OCI-LY7 (cell line): ENCODE results near the gene KCNQ1. TPM values are rescaled to one million over a fixed set of nuclear protein-coding genes. Genes with fewer than 3 reads are reported as not detected.

Source experiments
- BruUV-seq: library from RNA; stranded (reverse); fragments of 400-500 nt; replicated peaks from 2 replicates; lab custom pipeline; 2021; lab: Mats Ljungman, UMichigan
- CTCF ChIA-PET: fragments of 300-600 bp; sonication (Branson Sonifier 250); formaldehyde crosslinking; loops from one replicate; lab custom pipeline; 2022; ENCODE audit warnings: antibody characterized with exemption; ENCODE audit not compliant: unreplicated experiment; lab: Charles Lee
- POLR2A ChIA-PET: fragments of 300-600 bp; sonication (Branson Sonifier 250); formaldehyde crosslinking; loops from one replicate; lab custom pipeline; 2022; ENCODE audit warnings: antibody characterized with exemption; lab: Charles Lee
- DNase-seq: peaks from one replicate; pipeline ENCODE4 v3.0.0-alpha.2; 2015; ENCODE audit warnings: low spot score
- H2AFZ ChIP-seq: fragments of 200-600 bp; sonication (generic), shearing (Covaris generic); 2 replicates; pipeline ENCODE4 v1.6.1; 2014; ENCODE audit warnings: mild to moderate bottlenecking, antibody characterized with exemption, low read length, moderate library complexity
- H3K27ac ChIP-seq: fragments of 200-600 bp; sonication (generic); 2 replicates; pipeline ENCODE4 v1.5.1; 2014; ENCODE audit warnings: mixed run types, low read depth, mild to moderate bottlenecking, moderate library complexity, low read length, inconsistent platforms; ENCODE audit not compliant: poor library complexity, severe bottlenecking
- H3K36me3 ChIP-seq: fragments of 200-600 bp; sonication (generic); 2 replicates; pipeline ENCODE4 v1.6.1; 2014; ENCODE audit warnings: mild to moderate bottlenecking, antibody characterized with exemption, low read length, moderate library complexity, mixed read lengths; ENCODE audit not compliant: insufficient read depth
- H3K4me1 ChIP-seq: fragments of 200-600 bp; sonication (generic); 2 replicates; pipeline ENCODE4 v1.5.1; 2014; ENCODE audit warnings: mild to moderate bottlenecking, low read length; ENCODE audit not compliant: insufficient read depth, poor library complexity, severe bottlenecking
- H3K4me2 ChIP-seq: fragments of 200-600 bp; sonication (generic); 2 replicates; pipeline ENCODE4 v1.6.1; 2014; ENCODE audit warnings: mild to moderate bottlenecking, low read length
- H3K4me3 ChIP-seq: fragments of 200-600 bp; sonication (generic); 2 replicates; pipeline ENCODE4 v1.5.1; 2014; ENCODE audit warnings: mild to moderate bottlenecking, low read depth, low read length; ENCODE audit not compliant: poor library complexity, severe bottlenecking
- H3K79me2 ChIP-seq: fragments of 200-600 bp; sonication (generic); 2 replicates; pipeline ENCODE4 v1.6.1; 2016; ENCODE audit warnings: low read depth, mild to moderate bottlenecking, low read length, moderate library complexity, mixed read lengths; ENCODE audit not compliant: insufficient read depth
- H3K9me2 ChIP-seq: fragments of 200-600 bp; sonication (generic); 2 replicates; pipeline ENCODE4 v1.6.1; 2016; ENCODE audit warnings: mild to moderate bottlenecking, low read length, mixed read lengths; ENCODE audit not compliant: insufficient read depth
- H3K9me3 ChIP-seq: fragments of 200-600 bp; sonication (generic); 2 replicates; pipeline ENCODE4 v1.6.1; 2014; ENCODE audit warnings: mild to moderate bottlenecking, mixed run types, low read length, mixed read lengths
- H4K20me1 ChIP-seq: fragments of 200-600 bp; sonication (generic); 2 replicates; pipeline ENCODE4 v1.6.1; 2014; ENCODE audit warnings: mild to moderate bottlenecking, antibody characterized with exemption, low read length, moderate library complexity, mixed read lengths; ENCODE audit not compliant: insufficient read depth
- EZH2phosphoT487 ChIP-seq: fragments of 200-600 bp; sonication (generic); IDR thresholded peaks from 2 replicates; pipeline ENCODE4 v1.6.1; 2018; ENCODE audit warnings: low read depth, borderline replicate concordance, mild to moderate bottlenecking, mixed run types, antibody characterized with exemption, low read length, moderate library complexity, mixed read lengths
- intact Hi-C: fragments of 100-400 bp; cut with micrococcal nuclease; formaldehyde crosslinking; loops from one replicate; pipeline ENCODE4 v1.10.0; 2022; ENCODE audit not compliant: unreplicated experiment
- total RNA-seq, 2 experiments: library from RNA; depleted of rRNA in 1 of 2; stranded (reverse); fragments of >200 nt in 1 of 2; shearing (Covaris generic) in 1 of 2; gene quantifications; 2 replicates each; pipeline ENCODE4 v1.2.3, GENCODE V29; 2014 to 2022
- TF ChIP-seq, protein P1 (sequence below): fragments of 200-600 bp; sonication (generic); conservative IDR thresholded peaks from 2 replicates; pipeline ENCODE4 v1.5.1; 2014; ENCODE audit warnings: mild to moderate bottlenecking, antibody characterized with exemption, low read length, moderate library complexity, mixed read lengths

The KCNQ1 gene
- total RNA-seq, 2 experiments from 2014 or later: 0.22 to 1.3 TPM

- Histone ChIP-seq H3K4me3 (no peak overlapping the region), H4K20me1 (no peaks in the 10 kb centered on the region), H3K79me2 (no peaks in the 10 kb centered on the region), H3K9me3 (no peaks in the 10 kb centered on the region), H3K9me2 (no peaks in the 10 kb centered on the region), H3K4me2 (no peak overlapping the region), H3K36me3 (no peaks in the 10 kb centered on the region), H2AFZ (no peak overlapping the region), H3K27ac (no peak overlapping the region), H3K4me1 (no peaks in the 10 kb centered on the region)
- ChIA-PET POLR2A (no interaction called here), CTCF (no interaction called here)
- DNase-seq: no peak
- no TSS peak for BruUV-seq
- intact Hi-C loops: no loop called here
- TF ChIP-seq, protein P1, sequence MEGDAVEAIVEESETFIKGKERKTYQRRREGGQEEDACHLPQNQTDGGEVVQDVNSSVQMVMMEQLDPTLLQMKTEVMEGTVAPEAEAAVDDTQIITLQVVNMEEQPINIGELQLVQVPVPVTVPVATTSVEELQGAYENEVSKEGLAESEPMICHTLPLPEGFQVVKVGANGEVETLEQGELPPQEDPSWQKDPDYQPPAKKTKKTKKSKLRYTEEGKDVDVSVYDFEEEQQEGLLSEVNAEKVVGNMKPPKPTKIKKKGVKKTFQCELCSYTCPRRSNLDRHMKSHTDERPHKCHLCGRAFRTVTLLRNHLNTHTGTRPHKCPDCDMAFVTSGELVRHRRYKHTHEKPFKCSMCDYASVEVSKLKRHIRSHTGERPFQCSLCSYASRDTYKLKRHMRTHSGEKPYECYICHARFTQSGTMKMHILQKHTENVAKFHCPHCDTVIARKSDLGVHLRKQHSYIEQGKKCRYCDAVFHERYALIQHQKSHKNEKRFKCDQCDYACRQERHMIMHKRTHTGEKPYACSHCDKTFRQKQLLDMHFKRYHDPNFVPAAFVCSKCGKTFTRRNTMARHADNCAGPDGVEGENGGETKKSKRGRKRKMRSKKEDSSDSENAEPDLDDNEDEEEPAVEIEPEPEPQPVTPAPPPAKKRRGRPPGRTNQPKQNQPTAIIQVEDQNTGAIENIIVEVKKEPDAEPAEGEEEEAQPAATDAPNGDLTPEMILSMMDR: no peak
- no peak for TF ChIP-seq EZH2phosphoT487
Observed at GRCh38 chr11:2802389-2803185, 357.8 kb downstream of the KCNQ1 start.

GRCh38 chr11:2803186-2804091 is 358.6 kb downstream of the KCNQ1 start:
- no peaks in the 10 kb centered on the region for H3K36me3 ChIP-seq
- ChIA-PET CTCF (no interaction called here), POLR2A (no interaction called here)
- H3K9me2 ChIP-seq: no peaks in the 10 kb centered on the region
- H3K4me2 ChIP-seq: no peak overlapping the region
- H3K4me1 ChIP-seq: no peaks in the 10 kb centered on the region
- intact Hi-C loops: no loop called here
- no peaks in the 10 kb centered on the region for H4K20me1 ChIP-seq
- H3K27ac ChIP-seq: no peak overlapping the region
- H3K4me3 ChIP-seq: no peak overlapping the region
- H3K9me3 ChIP-seq: no peaks in the 10 kb centered on the region
- no peaks in the 10 kb centered on the region for H3K79me2 ChIP-seq
- DNase-seq: no peak
- H2AFZ ChIP-seq: no peak overlapping the region
- no peak for TF ChIP-seq EZH2phosphoT487
- no TSS peak for BruUV-seq

DNA sequence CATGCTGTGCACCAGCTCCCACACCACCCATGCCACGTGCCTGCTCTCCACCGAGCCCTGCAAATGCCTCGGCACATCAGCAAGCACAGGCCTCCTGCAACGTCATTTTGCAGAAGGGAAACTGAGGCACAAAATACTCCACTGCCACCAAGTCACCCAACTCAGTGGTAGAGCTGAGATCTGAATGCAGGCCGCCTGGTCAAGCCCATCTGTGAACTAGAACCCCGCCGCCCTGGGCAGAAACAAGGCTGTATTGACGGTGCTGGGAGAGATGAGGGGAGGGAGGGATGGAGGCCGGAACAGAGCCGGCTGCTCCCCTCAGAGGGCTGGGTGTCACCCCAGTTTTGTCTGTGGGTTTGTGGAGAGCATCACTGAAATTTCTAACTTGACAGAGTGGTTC is 359.4 kb downstream of the KCNQ1 start:
- no peak for TF ChIP-seq EZH2phosphoT487
- TF ChIP-seq, protein P1: no peak
- ChIA-PET POLR2A (no interaction called here), CTCF (no interaction called here)
- BruUV-seq: no TSS peak
- Histone ChIP-seq H2AFZ (no peak overlapping the region), H4K20me1 (no peaks in the 10 kb centered on the region), H3K36me3 (no peaks in the 10 kb centered on the region), H3K79me2 (no peaks in the 10 kb centered on the region), H3K4me1 (no peaks in the 10 kb centered on the region), H3K9me3 (no peaks in the 10 kb centered on the region), H3K4me3 (no peak overlapping the region), H3K4me2 (no peak overlapping the region), H3K9me2 (no peaks in the 10 kb centered on the region), H3K27ac (no peak overlapping the region)
- intact Hi-C loops: no loop called here
- DNase-seq: no peak
